HG03108 (cell line): ENCODE measurements around the gene SPSB1.

Experiments
- ATAC-seq: cut with Tn5 transposase; IDR thresholded peaks from one replicate; pipeline ENCODE4 v1.9.1; 2021; ENCODE audit warnings: moderate library complexity; ENCODE audit not compliant: unreplicated experiment

Gene SPSB1

DNA sequence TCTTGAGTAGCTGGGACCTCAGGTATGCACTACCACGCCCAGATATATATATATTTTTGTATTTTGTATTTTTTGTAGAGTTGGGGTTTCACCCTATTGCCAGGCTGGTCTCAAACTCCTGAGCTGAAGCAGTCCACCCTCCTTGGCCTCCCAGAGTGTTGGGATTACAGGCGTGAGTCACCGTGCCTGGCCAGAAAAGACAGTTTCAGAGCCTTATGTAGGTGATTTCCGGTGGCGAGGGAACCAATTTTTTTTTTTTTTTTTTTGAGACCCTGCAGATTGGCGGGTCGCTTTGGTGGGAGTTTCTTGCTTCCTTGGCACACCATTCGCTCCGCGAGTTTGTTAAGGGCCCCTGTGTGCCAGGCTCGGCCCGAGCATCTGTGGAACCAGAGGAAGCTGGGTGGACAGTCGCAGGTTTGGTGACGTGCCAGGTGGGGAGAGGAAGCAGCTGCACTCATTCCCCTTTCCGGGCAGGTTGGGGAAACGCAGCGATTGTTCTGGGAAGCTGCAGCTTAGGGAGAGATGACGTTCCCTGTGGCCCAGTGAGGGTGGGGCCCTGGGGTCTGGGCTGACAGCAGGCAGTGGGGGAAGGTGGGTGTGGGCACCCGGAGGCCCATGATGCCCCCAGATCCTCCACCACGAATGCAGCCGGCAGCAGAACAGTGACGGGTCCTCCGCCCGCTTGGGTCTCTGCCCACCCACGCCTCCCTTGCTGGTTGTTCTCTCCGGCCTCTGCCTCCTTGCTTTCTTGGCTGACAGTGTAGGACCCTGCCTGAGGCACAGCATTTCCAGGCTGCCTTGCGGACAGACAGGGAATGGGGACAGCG is 25.1 kb downstream of the SPSB1 start:
- ATAC-seq, result no peak

DNA sequence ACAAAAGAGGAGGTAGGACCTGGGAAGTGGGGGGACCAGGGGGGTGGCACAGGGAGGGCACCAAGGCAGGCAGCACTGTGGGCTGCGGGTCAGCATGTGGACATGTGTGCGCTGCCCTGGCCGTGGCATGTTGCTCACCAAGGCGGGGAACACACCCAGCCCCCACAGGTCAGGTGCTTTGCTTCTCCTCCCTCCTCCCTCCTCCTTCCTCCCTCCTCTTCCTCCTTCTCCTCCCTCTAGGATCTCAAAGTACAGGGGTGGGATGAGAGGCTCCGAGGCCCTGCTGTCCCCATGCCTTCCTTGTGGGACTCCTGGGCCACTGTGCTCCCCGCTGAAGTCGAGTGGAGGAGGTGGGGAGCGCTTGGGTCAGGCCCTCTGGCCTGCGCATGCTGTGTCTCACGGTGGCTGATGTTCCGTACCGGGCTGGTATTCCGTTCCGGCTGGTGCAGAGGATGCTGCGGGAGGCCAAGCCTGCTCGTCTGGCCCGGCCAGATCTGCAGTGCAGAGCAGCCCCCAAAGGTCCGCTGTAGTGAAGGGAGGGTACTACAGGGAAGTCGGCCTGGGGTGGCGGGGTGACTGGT is 26.6 kb downstream of the SPSB1 start:
- ATAC-seq, result no peak

DNA sequence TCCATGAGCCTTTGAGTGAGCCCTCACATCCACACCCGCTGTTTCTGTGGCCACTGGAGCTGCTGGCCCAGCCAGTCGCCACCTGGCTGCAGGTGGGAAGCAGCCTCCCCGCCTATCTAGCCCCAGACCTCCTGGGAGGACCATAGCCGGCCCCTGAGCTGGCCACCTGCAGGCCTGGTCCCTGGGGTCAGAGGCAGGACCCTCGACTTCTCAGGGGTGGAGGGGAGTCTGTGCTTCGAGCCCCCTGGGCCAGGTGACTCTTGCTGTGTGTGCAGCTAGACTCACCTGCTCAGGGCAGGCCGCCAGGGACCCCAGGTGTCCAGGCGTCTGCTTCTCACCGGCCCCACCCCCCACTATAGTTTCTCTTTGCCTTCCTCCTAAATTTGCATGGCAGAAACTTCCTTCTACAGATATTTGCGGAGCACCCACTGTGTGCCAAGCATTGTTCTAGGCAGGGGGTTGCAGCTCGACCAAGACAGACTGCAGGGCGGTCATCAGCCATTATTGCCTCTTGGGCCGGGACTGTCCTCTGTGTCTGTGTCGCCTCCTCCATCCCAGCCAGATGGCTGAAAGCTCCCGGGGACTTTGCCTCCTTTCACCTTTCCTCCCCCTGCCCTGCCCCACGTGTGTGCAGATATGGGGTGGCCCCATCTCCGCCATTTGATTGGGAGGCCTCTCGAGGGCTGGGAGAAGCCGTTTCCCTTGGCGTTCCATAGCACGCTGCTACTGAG is 27.3 kb downstream of the SPSB1 start:
- no peak for ATAC-seq

DNA sequence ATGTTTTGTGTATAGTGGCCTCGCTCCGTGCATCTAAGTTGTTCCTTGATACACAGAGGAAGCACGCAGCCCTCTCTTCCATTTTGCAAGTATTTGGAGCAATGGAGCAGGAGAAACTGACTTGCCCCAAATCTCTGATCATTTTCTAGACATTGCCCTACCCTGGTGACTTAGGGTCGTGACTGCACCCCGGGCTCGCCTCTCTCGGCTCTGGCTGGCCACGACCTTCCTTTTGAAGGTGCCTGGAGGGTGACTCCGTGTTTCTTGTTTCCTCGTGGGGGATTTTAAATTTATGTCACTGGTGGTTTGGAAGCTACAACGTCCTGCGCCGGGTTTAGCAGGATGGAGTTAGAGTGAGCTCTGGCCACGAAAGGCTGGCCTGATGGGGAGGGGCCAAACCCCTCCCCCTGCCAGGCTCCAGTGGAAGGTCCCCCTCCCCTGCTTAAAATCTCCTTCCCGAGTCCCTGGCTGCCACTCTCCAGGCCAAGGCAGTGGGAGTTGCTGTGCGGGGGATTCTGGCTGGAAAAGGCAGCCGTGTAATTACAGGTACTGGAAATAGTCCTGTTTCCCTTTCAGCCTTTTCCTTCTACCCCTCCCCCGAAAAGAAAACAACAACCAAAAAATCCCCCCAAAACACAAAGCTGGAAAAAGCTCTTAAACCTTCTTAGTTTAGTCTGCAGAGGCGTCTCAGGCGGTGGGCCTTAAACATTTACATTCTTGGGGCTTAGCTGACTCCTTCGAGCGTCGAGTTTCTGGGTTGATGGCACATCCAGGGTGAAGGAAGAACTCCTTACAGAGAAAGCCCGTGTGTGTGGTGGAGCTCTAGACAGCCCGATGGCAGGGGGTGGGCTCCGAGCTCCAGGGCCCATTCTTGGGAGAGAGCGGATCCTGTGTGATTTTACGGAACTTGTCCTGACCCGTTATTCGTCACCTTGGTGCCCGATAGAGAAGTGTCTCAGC is 28.1 kb downstream of the SPSB1 start:
- no peak for ATAC-seq

GRCh38 chr1:9321480-9321849 is 28.8 kb downstream of the SPSB1 start:
- ATAC-seq, result no peak

DNA sequence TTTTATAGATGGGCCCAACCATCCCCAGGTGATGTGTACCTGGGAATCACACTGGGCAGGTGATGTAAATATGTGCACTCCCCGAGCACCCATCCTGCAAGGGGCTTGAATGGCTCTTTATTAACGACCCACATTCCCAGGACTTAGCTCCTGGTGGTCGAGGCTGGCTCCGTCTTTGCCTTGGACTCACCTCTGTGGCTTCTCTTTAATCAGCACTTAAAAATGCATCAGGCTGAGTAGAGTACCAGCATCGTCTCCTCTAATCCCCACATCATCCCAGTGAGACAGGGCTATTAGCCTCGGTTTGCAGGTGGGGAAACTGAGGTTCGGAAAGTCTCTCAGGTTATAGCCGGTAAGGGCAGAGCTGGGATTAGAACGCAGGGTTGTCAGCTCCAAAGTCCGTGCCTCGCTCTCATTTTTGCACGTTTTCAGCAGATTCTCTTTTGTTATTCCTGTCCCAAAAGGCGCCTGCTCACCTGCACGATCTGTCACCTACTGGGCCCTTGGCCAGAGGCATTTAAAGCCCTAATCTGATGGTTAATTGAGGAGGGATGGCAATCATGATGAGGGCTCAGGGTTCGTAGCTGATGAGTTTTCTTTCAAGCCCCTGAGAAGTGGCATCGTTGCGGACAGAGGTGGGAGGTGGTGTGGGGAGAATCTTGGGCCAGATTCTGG is 29.4 kb downstream of the SPSB1 start:
- no peak for ATAC-seq

DNA sequence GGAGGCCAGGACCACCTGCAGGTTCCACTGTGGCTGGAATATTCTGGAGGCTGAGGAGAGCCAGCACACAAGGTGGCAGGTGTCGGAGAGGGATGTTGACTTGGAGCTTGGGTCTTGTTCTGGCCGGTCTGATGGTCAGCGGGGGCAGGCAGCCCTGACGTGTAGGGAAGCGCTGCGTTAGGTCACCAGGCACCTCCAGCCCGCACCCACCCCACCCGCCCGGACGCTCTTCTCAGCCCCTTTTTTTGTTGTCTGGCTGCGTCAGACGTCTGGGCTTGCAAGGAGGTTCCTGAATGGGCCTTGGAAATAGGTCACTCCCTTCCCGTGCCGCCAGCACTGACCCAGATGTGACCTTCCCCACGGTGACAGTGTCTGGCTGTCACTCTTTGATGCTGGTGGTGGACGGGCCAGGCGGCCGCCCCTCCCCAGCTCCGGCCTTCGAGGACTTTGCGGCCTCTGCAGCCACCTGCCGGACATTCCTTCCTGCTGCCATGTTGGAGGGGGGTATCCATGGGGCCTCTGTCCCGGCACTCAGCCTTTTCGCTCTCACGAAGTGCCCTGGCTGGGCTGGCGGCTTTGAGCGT is 30.1 kb downstream of the SPSB1 start:
- ATAC-seq, result no peak

GRCh38 chr1:9324246-9325096 is 31.8 kb downstream of the SPSB1 start:
- no peak for ATAC-seq

DNA sequence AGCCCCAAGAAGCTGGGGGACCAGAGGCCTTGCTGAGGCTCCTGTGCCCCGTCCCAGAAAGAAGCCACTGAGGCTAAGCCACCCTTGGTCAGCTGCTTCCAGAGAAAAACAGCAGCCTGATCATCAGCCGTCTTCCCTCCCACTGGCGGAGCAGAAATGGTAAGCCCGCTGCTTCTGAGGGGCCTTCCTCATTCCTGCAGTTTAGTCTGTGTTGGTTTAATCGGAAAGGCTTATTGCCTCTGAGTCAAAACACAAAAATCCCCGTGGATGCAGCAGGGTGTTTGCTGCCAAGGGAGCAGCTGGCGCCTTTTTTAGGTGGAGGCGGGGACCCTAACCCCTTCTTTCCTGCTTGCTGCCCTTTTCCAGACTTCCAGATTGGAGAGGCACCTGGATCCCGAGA is 33.9 kb downstream of the SPSB1 start:
- no peak for ATAC-seq

DNA sequence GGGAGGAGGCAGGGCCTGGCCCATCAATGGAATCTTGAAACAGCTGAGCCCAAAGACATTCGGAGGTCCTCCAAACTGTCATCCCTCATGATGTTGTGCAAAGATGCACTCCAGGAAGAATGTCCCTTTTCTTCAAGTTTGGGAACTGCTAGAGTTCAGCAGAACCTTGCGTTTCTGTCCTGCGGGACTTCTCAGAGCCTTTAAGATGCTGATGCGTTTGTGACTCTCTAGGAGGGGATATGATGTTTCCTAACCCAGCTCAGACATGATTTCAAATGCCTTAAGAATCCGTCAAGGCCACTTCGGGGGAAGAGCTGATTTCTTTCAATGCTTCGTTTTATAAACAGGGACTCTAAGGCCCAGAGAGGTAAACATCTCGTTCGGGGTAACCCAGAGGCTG is 35.5 kb downstream of the SPSB1 start:
- ATAC-seq, result no peak

DNA sequence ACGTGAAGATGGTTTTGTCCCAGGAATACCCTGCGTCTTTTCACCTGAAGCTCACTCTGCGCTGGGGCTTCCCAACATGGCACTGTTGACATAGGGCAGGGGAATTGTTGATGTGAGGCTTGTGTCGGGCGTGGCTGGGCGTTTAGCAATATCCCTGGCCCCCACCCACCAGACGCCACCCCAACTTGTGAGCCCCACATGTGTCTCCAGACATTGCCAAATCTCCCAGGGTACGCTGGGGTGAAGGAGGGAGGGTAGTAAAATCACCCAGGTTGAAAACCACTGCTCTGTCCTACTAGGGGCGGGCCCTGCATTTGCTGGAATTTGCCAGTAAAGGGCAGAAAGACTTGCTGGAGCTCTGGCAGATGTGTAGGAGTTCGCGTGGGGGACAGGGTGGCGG is 36.0 kb downstream of the SPSB1 start:
- ATAC-seq, result no peak

- no peak for ATAC-seq
Observed at GRCh38 chr1:9331016-9331415, 38.3 kb downstream of the SPSB1 start.

- ATAC-seq, result no peak
Observed at GRCh38 chr1:9331558-9332346, 39.1 kb downstream of the SPSB1 start.

GRCh38 chr1:9332513-9333143 is 39.9 kb downstream of the SPSB1 start:
- no peak for ATAC-seq

DNA sequence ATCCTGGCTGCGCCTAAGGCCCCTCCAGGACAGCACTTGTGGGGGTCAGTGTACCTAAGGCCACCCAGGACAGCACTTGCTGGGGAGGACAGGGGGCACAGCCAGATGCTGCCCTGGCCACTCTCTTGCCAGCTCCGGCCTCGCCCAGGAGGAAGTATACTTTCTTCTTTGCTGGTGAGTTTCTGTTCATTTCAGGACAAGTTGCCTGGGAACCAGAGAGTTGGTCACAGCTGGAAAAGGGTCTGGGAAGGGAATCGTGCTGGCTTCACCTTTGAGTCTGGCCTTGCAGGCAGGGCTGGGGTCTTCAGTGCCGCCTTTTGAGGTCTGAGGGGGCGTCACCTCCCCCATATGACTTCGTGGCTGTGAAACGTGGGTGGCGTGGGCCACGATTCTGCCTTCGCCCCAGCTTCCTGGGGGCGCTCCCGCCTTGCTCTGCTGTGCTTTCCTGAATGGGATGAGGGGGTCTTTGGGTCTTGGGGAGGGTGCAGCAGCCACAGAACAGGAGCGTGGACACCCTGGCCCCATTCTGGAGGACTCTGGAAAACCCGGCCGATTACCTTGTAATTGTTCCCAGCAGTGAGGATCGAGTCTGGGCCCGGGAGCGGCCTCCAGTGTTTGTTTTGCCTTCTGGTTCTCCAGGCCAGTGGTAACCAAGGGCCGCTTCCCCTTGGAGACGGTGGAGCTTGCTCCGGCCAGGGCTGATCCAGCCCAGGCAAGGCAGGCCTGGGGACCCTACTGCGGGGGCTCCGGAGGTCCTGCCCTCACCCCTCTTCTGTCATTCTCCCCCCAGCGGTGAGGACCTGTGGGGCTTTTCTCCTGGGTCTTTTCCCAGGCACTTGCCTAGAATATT is 45.9 kb downstream of the SPSB1 start:
- no peak for ATAC-seq

DNA sequence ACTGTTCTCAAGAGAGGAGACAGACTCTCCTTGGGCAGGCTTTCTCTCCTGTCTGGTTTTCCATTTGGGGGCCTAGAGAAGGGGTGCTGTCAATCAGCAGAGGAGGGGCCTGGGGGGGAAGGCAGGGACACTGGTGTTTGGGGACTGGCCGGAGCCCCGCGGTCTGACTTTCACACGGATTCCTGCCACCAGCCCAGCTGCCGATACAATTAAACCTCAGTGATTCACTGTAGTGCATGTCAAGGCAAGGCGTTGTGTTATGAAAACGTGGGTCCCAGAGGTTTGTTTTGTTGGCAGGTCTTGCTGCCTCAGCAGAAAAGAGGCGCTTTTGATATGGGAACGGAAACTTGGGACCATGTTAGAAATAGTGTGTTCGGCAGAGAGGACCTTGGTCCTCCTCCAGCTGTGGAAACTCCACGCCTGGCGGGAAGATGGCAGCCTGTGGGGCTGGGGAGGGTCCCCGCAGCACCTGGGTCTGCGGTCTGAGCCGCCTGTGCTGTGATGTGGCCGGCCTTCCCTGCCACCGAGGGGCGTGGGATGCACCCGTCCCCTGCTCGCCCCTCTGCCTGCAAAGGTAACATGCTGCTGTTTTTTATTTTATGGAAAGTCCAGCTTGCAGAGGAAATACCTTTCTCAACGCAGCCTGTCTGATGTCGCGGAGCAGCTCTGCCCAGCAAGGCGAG is 47.6 kb downstream of the SPSB1 start:
- ATAC-seq, result no peak
